Stimulated activated CD4-positive, alpha-beta T cell treated with anti-CD3 and anti-CD28 coated beads, Interleukin-15, amount 100 ng/mL, for 24 hours (primary cell): ENCODE results near the gene PPP2R2C.

Experiments used
- DNase-seq: peaks from one replicate; pipeline ENCODE4 v3.0.0-alpha.2; 2020

Gene PPP2R2C

GRCh38 chr4:6467600-6467999 lies 4.8 kb downstream of the PPP2R2C start:
- DNase-seq, result no peak

- no peak for DNase-seq
Measured at GRCh38 chr4:6466756-6467381, 5.5 kb downstream of the PPP2R2C start.

GRCh38 chr4:6465955-6466354 lies 6.5 kb downstream of the PPP2R2C start:
- no peak for DNase-seq

GRCh38 chr4:6464842-6465588 lies 7.4 kb downstream of the PPP2R2C start:
- DNase-seq, result no peak

- no peak for DNase-seq
Measured at GRCh38 chr4:6463311-6464289, 8.8 kb downstream of the PPP2R2C start.

- DNase-seq, result no peak
Measured at GRCh38 chr4:6461301-6462165, 10.9 kb downstream of the PPP2R2C start.

- DNase-seq, result no peak
Measured at GRCh38 chr4:6460876-6461275, 11.5 kb downstream of the PPP2R2C start.

GRCh38 chr4:6458528-6458927 lies 13.9 kb downstream of the PPP2R2C start:
- DNase-seq, result no peak

- DNase-seq, result no peak
Measured at GRCh38 chr4:6456450-6456849, 16.0 kb downstream of the PPP2R2C start.

GRCh38 chr4:6454112-6454910 lies 18.1 kb downstream of the PPP2R2C start:
- no peak for DNase-seq

GRCh38 chr4:6453688-6453990 lies 18.8 kb downstream of the PPP2R2C start:
- no peak for DNase-seq

GRCh38 chr4:6452897-6453687 lies 19.3 kb downstream of the PPP2R2C start:
- no peak for DNase-seq

- no peak for DNase-seq
Measured at GRCh38 chr4:6452116-6452896, 20.1 kb downstream of the PPP2R2C start.

GRCh38 chr4:6451309-6451708 lies 21.1 kb downstream of the PPP2R2C start:
- no peak for DNase-seq

- DNase-seq, result no peak
Measured at GRCh38 chr4:6450709-6451108, 21.7 kb downstream of the PPP2R2C start.

- no peak for DNase-seq
Measured at GRCh38 chr4:6449746-6450369, 22.6 kb downstream of the PPP2R2C start.

- DNase-seq, result no peak
Measured at GRCh38 chr4:6449335-6449734, 23.1 kb downstream of the PPP2R2C start.

- no peak for DNase-seq
Measured at GRCh38 chr4:6448476-6449170, 23.8 kb downstream of the PPP2R2C start.

- no peak for DNase-seq
Measured at GRCh38 chr4:6447672-6448171, 24.7 kb downstream of the PPP2R2C start.
